Mammary epithelial cell (primary cell): ENCODE data around the gene KLRC4.

Experiments used
- CTCF ChIP-seq, 2 donors: IDR thresholded peaks in 1 of 2; conservative IDR thresholded peaks in 1 of 2; 2 replicates each; pipeline ENCODE4 v1.5.1; 2011 to 2012; ENCODE audit warnings: inconsistent platforms in 2 of 2, low read length in 2 of 2, mild to moderate bottlenecking in 2 of 2, control low read depth in 1 of 2, low read depth in 1 of 2; ENCODE audit not compliant: insufficient read depth in 1 of 2; ENCODE audit errors: extremely low read depth in 1 of 2
- EZH2 ChIP-seq: IDR thresholded peaks from 2 replicates; pipeline ENCODE4 v1.6.1; 2012; ENCODE audit warnings: low read length, inconsistent platforms, borderline replicate concordance

GRCh38 chr12:10384191-10384590, 25.4 kb downstream of the KLRC4 start:
- TF ChIP-seq CTCF (conservative IDR thresholded peaks at IDR 0.05 in 1 of 2, IDR thresholded peaks at IDR 0.05 in 1 of 2; ENCODE audit: extremely low read depth in 1 of 2, insufficient read depth in 1 of 2, low read depth in 1 of 2, low read length in 2 of 2) (no peak), EZH2 (no peak)
